NCI-H69 (cell line): Measurements from ENCODE around the gene C19orf12.

Experiments
- DNase-seq: peaks from one replicate; lab custom pipeline; 2025; lab: John Stamatoyannopoulos, UW

C19orf12 gene

DNA sequence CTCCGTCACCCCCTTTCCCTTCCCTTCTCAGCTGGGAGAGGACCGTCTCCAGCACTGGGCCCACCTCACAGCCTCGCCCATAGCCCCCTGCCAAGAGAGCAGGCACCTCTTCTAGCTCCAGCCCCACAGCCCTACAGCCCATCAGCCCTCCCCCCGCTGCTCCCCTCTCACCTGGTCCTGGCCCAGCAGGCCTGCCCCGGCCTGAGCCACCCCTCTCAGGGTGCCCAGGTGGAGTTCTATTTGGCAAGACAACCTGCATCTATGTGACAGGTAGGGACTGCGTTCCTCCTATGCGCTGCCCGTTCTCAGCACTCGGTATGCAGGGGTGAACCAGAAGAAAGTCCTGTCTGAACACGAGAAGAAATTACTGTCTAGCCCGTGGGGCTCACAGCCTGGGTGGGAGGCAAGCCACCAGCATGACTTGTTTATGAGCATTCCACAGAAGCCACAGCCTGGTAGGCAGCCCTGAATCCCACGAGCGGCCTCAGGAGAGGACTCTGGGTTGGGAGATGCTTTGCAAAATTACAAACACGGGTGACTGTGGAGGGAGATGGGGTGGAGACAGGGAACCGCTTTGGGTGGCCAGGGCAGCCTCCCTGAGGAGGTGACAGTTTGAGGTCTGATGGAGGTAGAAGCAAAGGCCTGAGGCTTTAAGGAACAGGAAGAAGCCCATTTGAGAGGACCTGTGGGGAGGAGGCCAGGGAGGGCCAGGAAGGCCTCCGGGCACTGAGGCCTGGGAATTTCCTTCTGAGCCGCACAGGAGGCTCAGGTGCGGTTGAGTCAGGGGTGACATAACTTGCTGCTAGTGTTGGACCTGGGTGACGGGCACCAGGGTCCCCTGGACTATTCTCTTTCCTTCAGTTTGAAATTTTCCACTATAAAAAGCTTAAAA lies 51.0 kb downstream of the C19orf12 start:
- no peak for DNase-seq

DNA sequence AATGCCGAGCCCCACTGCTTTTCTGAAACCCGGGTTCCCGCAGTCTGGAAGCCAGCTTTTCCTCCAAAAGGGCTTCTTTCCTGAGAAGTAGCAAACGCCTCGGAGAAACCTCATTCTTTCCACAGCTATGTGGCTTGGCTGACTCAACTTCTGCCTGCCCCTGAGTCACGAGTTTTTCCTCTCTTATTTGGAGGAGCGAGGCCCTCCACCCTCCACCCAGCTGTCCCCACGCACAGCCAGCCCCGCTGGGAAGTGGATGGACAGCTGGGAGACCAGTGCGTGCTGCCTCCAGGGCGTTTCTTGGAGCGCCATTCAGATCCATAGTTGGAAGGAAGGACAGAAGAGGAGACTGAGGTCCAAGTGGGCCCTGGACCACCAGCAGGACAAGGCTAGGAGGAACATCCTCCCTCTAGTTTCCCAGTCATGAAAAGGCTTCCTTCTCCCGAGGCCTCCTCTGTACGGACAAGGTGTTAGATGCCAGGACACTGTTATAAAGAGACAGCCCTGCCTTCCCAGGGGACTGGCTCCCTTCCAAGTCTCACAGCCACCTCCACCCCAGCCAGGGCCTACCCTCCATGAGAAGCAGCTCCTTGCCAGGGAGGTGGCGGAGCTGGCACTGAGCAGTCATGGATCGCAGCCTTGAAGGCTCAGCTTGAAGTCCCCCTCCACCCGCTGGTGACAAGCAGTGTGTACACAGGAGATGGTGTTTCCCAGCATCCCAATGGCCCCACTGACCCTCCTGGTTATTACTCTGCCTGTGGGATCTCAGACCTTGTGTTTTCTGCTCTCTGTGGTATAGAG lies 52.3 kb downstream of the C19orf12 start:
- DNase-seq: peak; percentile 26

- no peak for DNase-seq
Measured at GRCh38 chr19:29662278-29662603, 52.8 kb downstream of the C19orf12 start.

- no peak for DNase-seq
Measured at GRCh38 chr19:29660835-29661234, 54.2 kb downstream of the C19orf12 start.

DNA sequence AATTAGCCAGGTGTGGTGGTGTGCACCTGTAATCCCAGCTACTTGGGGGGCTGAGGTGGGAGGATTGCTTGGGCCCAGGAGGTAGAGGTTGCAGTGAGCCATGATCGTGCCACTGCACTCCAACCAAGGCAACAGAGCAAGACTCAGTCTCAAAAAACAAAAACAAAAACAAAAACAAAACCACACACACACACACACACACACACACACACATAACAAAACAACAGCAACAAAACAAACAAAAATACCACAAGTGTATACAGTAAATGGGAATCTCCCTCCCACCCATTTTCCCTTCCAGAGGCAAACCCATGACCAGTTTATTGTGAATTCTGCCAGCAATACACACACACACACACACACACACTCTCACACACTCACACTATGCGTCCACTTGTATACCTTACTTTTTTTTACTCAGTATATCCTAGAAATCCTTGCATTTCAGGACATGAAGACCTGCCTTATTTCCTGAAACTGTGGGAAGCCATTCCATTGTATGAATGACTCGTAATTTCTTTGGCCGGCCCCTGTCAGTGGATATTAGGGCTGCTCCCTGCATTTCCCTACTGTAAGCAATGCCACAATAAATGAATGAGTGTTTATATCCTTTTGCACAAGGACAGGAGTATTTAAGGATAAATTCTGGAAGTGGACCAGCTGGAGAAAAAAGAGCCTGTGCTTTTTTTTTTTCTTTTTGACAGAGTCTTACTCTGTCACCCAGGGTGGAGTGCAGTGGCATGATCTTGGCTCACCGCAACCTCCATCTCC lies 56.7 kb downstream of the C19orf12 start:
- no peak for DNase-seq

GRCh38 chr19:29655648-29656335 lies 59.3 kb downstream of the C19orf12 start:
- DNase-seq: no peak

DNA sequence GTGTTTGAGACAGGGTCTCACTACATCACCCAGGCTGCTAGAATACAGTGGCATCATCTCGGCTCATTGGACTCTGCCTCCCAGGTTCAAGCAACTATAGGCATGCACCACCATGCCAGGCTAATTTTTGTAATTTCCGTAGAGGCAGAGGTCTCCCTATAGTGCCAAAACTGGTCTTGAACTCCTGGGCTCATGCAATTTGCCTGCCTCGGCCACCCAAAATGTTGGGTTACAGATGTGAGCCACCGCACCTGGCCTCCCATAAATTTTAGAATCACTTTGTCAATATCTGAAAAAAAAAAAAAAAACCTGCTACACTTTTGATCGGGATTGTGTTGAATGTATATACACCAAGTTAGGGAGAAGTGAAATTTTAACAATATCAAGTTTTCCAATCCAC lies 61.7 kb downstream of the C19orf12 start:
- no peak for DNase-seq

- DNase-seq: no peak
Measured at GRCh38 chr19:29651622-29652394, 63.3 kb downstream of the C19orf12 start.

- DNase-seq: no peak
Measured at GRCh38 chr19:29650772-29651387, 64.2 kb downstream of the C19orf12 start.
